Measurements from ENCODE around the gene SPG11. TPM values are rescaled to one million over a fixed set of nuclear protein-coding genes. Genes with fewer than 3 reads are reported as not detected.
A peak's percentile ranks its signal among the peaks of the same experiment; 100 is the strongest.

Gene SPG11
- total and polyA plus RNA-seq, 2 of the 13 experiments (the other 11 are each of a cell fraction or from before 2014, with no cell fraction given) = 31.5 to 40.7 TPM

DNA sequence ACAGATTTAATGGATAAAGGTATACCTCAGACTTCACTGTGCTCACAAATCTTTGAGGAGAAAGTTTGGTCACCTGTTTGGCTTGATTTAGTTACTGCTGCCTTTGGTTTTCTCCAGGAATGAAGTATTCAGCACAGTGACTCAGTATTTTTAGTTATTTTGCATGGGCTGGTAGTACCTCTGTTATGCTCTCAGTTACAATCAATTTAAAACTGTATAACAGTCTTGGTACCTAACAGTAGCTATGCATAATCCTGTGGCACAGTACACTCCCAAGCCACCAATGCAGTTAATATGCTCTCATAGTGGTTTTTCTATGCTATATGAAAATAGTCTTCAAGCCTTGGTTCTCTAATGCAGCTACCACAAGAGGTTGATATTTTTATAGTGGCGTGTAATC, 138.4 kb downstream of the SPG11 start:
- Histone ChIP-seq H2AFZ (ENCODE audit: low read length) (no peak overlapping the region), H3K9me3 (ENCODE audit: low read length) (no peaks in the 10 kb centered on the region), H3K79me2 (ENCODE audit: insufficient read depth, low read length) (no peaks in the 10 kb centered on the region), H3K9ac (ENCODE audit: insufficient read depth, low read depth, low read length) (no peak overlapping the region), H3K36me3 (replicated peaks in 1 of 2; ENCODE audit: control insufficient read depth in 1 of 2, insufficient read depth in 2 of 2, low read length in 2 of 2) (peaks cover 4 to 22% of the 10 kb centered on the region in 2 experiments; a peak in 4 of 5 replicates), H3K4me3 (replicated peaks in 1 of 3; ENCODE audit: insufficient read depth in 1 of 3, low read depth in 2 of 3, low read length in 3 of 3) (no peak overlapping the region), H3K4me2 (ENCODE audit: low read depth, low read length) (no peak overlapping the region), H3K27me3 (ENCODE audit: control insufficient read depth in 1 of 2, insufficient read depth in 2 of 2, low read length in 2 of 2) (no peaks in the 10 kb centered on the region), H3K4me1 (ENCODE audit: insufficient read depth, low read length) (no peaks in the 10 kb centered on the region), H3K27ac (ENCODE audit: extremely low read length, insufficient read depth, low read length) (no peak overlapping the region), H4K20me1 (ENCODE audit: insufficient read depth, low read length) (no peaks in the 10 kb centered on the region)
- FAIRE-seq = no peak
- TF ChIP-seq ZNF121 (CRISPR knock-in tag; IDR thresholded peaks at IDR 0.05) (no peak), SKI (IDR thresholded peaks at IDR 0.05; ENCODE audit: partially characterized antibody) (no peak), ZNF296 (CRISPR knock-in tag; conservative IDR thresholded peaks at IDR 0.05) (no peak), ZBTB33 (CRISPR knock-in tag; IDR thresholded peaks at IDR 0.05) (no peak), ZNF383 (CRISPR knock-in tag; IDR thresholded peaks at IDR 0.05; ENCODE audit: borderline replicate concordance) (no peak), ZNF768 (CRISPR knock-in tag; IDR thresholded peaks at IDR 0.05) (no peak), LCORL (IDR thresholded peaks at IDR 0.05) (no peak), LCORL (CRISPR knock-in tag; IDR thresholded peaks at IDR 0.05) (no peak), HOXA9 (CRISPR knock-in tag; IDR thresholded peaks at IDR 0.05; ENCODE audit: borderline replicate concordance) (no peak), THYN1 (CRISPR knock-in tag; IDR thresholded peaks at IDR 0.05; ENCODE audit: borderline replicate concordance, low read depth) (no peak), ZNF550 (CRISPR knock-in tag; IDR thresholded peaks at IDR 0.05; ENCODE audit: borderline replicate concordance) (no peak), HOXA7 (CRISPR knock-in tag; IDR thresholded peaks at IDR 0.05) (no peak), KDM6A (CRISPR knock-in tag; IDR thresholded peaks at IDR 0.05; ENCODE audit: low read depth) (no peak), NFE2L2 (IDR thresholded peaks at IDR 0.05; ENCODE audit: low read length) (no peak)
- POLR2A ChIA-PET = no interaction called here
- ATAC-seq = no peak
- CTCF ChIA-PET (ENCODE audit: low intra/inter-chr PET ratio, low total read pairs) = no interaction called here
- TSS peak; percentile 10 for BruUV-seq (replicated peaks)
- in situ Hi-C loops (cut with HindIII; ENCODE audit: extremely low pct_ligation_motif_present, low pct_unique_long_range_greater_than_20kb) = no loop called here
- intact Hi-C loops (cut with micrococcal nuclease; ENCODE audit: unreplicated experiment) = no loop called here
- DNase-seq (ENCODE audit: low spot score) = no peak
- 97% methylated on average over 1 of the region's 1 CpG for WGBS (ENCODE audit: low lambda C conversion rate)
